GM18870 (cell line): ENCODE measurements around the gene ZCCHC3.

Experiments
- ATAC-seq: cut with Tn5 transposase; IDR thresholded peaks from one replicate; pipeline ENCODE4 v1.9.1; 2021; ENCODE audit warnings: moderate library complexity; ENCODE audit not compliant: unreplicated experiment

Gene ZCCHC3

DNA sequence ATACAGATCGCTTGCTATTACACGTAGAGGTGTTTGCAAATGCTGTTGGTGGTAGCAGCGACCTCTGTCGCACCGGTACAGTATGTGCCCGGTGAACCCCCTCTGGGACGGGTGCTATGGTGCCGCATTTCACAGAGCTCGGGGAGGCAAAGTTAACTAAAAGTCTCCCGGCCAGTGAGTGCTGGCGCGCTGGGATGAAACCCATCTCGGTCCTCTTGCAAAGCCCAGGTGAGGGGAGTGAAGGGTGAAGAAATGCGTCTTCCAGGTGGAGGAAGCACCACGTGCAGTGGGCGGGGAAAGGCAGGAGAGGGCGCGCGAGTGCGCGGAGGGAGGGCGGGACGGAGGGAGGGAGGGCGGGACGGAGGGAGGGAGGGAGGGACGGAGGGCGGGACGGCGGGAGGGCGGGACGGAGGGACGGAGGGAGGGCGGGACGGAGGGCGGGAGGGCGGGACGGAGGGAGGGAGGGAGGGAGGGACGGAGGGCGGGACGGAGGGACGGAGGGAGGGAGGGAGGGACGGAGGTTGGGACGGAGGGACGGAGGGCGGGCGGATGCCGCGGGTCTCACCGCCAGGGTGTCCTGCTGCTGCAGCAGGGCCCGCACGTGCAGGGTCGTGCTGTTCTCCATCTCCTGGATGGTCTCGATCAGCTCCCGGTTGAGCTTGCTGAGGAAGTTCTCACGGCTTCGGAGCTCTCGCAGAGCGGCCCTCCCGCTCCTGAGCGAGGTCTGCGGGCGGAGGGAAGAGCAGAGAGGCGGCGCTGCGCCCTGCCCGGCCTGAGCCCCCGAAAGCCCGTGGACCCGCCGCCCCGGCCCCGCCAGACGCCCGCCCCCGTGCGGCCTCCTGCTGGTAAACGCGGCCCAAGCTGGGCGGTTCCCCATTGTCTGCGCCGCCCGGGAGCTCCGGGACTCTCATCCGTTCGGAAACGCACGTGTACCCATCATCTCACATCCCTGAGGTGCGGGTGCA, 18.5 kb upstream of the ZCCHC3 start:
- no peak for ATAC-seq

DNA sequence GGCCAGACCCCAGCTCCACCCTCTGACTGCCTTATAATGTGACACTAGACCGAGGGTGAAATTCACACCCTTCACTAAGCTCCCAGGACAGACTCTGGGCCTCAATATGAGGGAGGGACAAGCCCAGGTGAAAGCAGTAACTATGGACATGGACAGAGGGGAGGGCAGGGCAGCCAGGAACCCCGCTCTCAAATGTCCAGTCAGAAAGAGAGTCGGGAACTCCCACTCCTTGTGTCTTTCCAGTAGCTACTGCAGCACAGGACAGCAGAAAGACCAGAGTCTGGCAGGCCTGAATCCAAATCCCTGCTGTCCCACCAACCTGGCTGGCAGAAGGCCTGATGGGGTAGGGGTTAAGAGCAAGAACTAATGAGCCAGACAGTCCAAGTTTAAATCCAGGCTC, 13.2 kb upstream of the ZCCHC3 start:
- ATAC-seq = no peak

GRCh38 chr20:286508-286907, 10.9 kb upstream of the ZCCHC3 start:
- ATAC-seq = no peak

DNA sequence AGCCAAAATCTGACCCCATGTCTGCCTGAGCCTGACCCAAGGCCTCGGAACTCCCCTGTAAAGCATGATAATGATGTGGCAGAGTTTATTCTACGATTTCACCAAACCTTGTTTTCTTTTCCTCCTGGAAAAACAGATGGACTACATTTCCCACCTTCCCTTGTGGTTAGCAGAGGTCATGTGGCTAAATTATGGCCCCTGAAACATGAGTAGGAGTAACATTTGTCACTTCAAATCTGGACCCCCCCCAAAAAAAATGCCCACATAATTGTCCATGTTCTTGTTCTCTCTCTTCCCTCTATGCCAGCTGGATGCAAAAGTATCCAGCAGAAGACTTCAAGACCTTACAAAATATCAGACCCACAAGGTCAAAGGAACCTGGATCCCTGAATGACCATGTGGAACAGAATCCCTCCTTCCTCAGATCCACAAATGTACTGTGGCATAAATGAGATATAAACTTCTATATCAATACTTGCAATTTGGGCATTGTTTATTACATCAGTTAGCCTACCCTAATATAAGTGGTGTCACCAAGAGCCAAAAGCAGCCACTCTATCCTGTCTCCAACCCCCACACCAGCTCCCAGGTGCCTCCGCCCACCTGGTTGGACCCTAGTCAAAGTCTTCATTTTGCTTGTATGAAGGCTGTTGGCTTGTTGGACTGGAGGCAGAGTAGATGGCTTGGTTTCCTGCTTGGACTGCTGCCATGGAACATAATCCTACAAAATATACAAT, 8.2 kb upstream of the ZCCHC3 start:
- ATAC-seq = no peak

DNA sequence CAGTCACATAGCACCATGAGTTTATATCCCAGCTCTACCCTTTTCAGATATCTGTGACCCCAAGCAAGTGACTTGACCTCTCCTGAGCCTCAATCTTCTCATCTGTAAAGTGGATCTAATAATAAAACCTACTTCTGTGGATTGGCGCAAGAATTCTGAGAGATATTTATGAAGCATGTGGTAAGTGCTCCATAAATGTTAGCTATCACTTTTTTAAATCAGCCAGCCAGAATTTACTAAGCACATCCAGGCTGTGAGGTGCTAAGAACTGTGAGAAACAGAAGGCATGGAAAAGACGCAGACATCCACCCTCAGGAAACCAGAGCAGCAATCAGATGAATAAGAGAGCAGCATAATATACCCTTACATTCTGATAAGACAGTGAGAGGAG, 7.7 kb upstream of the ZCCHC3 start:
- ATAC-seq = no peak

DNA sequence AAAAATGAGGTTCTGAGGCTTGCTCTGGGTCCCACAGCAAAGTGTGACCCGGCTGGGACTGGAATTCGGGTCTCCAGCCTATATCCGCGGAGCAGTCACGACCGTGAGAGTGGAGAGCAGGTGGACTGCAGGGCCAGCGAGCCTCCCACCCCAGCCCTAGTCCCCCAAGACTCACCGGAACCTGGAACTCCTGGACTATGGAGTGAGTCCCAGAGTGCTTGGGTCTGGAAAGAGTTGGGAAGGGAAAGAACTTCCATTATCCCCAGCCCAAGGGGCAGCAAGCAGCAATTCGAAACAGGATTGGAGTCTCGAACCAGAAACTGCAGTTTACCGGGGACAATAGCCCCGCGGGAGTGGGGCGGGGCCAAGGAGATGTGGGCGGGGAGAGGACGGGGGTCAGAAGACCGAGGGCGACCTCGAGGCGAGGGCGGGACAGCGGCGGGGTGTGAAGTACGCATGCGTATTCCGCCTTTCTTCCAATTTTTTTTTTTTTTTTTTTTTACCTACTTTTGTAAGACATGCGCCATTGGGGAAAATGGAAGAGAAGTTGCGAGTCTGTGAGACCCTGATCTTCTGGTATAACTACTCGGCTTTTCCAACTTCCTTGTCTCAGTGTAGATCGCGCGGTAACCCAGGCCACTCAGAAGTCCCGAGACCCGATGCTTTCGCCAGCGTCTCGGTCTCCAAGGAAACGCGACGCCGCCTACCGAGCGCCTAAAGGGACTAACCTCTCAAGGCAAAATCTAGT, 7.1 kb upstream of the ZCCHC3 start, which contains the start of gene C20orf96:
Gene C20orf96 (minus strand): TSS at position 667 of the 748 bp plus-strand sequence. CDS start 140 bp downstream, at position 527.
- ATAC-seq = peak; percentile 49

- no peak for ATAC-seq
Observed at GRCh38 chr20:294602-295001, 2.8 kb upstream of the ZCCHC3 start.

DNA sequence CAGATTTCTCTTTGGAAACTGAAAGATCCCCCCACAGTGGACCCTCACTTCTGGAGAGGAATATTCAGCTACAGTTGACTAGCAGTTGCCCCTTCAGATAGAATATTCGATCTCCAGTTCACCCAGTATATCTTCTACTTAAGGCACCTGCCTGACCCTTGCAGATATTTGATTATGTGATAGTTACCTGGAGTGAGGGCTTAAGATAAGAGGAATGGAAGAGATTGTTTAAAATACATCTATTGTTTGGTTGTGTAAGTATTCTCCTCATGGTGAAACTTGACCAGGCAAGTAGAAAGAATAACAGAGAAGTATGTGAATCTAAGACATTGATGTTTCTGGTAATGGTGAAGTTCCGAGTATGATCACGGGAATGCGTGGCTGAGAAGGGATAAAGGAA, 1.6 kb upstream of the ZCCHC3 start:
- ATAC-seq = no peak

DNA sequence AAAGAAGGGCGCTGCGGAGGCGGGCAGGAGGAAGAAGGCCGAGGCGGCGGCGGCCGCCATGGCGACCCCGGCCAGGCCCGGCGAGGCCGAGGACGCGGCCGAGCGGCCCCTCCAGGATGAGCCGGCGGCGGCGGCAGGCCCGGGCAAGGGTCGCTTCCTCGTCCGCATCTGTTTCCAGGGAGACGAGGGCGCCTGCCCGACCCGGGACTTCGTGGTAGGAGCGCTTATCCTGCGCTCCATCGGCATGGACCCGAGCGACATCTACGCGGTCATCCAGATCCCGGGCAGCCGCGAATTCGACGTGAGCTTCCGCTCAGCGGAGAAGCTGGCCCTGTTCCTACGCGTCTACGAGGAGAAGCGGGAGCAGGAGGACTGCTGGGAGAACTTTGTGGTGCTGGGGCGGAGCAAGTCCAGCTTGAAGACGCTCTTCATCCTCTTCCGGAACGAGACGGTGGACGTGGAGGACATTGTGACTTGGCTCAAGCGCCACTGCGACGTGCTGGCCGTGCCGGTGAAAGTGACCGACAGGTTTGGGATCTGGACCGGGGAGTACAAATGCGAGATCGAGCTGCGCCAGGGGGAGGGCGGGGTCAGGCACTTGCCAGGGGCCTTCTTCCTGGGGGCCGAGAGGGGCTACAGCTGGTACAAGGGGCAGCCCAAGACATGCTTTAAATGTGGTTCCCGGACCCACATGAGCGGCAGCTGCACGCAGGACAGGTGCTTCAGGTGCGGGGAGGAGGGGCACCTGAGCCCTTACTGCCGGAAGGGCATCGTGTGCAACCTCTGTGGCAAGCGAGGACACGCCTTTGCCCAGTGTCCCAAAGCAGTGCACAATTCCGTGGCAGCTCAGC, 780 bp downstream of the ZCCHC3 start:
- ATAC-seq = peak; percentile 8

DNA sequence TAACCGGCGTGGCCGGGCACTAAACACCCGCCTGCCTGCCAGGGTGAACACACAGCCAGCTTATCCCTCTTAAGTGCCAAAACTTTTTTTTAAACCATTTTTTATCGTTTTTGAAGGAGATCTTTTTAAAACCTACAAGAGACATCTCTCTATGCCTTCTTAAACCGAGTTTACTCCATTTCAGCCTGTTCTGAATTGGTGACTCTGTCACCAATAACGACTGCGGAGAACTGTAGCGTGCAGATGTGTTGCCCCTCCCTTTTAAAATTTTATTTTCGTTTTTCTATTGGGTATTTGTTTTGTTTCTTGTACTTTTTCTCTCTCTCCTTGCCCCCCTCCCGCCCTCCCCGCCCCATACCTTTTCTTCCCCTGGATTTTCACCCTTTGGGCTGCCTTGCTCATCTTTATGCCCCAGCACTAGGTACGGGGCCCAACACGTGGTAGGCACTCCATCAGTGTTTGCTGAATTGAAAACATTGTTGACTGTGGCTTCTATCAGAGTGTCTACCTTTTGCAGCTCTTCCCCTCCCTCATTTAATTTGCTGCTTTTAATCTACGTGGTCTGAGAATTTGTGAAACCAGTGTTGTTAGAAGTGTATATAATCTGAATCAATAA, 1.5 kb downstream of the ZCCHC3 start:
- no peak for ATAC-seq

DNA sequence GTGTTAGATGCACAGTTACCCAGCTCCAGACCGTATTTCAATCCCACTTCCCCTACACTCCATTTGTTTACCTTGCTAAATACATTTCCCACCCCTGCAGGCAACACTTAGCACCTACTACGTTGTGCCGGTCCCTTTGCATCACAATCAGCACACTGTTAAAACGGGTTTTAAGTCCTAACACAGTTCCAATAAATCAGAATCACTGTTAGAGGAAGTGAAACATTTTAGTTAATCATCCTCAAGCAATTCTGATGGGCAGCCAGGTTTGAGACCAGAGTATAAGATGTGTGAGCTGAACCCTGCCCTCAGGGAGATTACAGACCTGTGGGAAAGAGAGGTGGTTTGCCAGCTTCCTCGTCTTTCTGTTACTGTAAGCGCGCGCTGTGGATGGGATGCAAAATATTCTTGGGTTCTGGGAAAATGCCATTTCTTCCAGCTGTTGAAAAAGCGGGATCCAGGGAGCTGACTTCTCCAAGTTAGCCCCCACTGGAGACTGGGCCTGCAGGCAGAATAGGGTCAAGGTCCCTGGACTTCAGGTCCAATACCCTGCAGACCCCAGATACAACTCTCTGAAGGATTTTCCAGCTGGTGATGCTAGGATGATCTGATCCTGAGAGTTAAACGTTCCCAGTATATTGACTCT, 3.1 kb downstream of the ZCCHC3 start:
- ATAC-seq = no peak

DNA sequence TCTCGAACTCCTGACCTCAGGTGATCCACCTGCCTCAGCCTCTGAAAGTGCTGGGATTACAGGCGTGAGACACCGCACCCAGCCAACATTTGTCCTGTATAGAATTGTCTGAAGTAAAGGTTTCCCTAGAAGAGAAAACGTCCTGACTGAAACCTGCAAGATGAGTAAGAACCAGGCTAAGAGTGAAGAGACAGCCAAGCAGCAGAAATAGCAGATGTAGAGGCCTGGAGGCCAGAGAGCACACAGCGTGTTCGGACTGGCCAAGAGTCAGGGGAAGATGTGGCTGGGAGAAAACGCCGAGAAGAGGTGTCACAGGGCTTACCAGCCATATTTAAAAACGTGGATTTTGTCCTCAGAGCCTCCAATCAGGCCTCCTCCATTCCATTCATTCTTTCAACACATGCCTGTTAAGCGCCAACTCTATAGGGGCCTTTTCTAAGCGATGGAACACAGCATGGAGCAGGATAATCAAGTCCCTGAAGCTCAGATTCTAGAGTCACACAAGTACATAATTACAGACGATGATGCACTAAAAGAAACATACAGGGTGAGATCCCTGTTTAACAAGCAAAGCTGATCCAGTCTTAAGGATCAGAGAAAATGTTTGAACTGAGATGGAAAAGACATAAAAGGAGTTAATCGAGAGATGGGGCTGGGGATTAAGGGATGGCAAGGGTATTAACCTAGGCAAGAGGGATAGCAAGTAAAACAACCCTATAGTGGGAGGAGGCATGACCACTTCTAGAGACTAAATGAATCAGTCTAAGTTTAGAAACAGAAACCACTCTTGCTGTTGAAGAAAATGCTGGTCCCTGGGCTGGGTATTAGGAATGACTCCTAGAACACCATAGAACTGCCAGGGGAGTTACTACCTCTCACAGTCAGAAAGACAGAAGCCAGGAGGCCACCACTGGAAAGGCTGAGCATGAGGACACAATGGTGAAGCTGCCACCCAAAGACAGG, 4.8 kb downstream of the ZCCHC3 start:
- no peak for ATAC-seq

DNA sequence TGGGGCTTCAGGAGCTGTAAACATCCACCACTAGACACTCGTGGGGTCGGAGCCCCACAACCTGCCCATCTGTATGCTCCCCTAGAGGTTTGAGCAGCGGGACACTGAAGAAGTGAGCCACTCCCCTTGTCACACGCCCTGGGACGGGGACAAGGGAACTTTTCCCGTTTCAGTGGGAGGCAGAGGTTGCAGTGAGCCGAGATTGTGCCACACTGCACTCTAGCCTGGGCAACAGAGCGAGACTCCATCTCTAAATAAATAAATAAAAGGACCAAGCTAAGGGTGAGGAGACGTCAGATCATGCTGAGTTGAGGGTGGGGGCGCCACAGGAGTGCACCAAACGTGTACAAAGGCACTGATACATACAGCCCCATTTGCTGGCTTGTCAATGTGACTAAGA, 8.4 kb downstream of the ZCCHC3 start:
- no peak for ATAC-seq

- ATAC-seq = no peak
Observed at GRCh38 chr20:308427-309038, 11.2 kb downstream of the ZCCHC3 start.

- ATAC-seq = no peak
Observed at GRCh38 chr20:309306-309840, 12.0 kb downstream of the ZCCHC3 start.

DNA sequence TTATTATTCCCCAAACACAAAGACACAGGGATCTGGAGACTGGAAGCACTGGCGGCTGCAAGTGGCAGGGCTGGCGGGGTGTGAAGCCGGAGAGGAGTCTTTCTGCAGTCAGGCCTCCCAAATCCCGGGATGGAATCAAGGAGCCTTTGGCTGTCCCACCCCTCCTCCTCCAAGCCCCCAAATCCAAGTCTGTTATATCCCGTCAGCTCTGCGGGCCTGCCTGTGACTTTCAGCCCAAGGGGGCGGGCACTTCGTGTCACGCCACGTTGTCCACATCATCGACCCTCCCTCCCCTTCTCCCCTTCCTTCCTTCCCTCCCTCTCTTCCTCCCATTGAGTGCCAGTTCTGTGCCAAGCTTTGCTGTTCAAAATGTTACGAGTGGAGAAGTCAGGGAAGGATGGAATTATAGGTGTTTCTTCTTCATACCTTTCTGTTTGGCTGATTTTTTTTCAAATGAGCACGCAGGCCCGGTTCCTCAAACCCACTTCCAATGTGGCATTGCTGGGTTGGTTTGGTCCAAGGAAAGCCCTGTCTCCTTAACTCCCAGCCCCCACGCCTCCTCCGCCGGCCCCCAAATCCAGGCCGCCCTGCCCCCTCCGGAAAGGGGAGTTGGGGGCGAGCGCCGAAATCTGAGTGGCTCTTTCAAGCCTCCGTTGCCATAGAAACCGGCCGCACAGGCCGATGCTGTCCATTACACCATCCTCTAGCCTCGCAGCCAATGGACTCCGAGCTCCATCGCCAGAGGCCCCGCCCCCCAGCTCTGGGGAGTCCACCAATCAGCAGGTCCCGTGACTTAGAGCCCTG, 12.7 kb downstream of the ZCCHC3 start:
- ATAC-seq = peak; percentile 82

- ATAC-seq = no peak
Observed at GRCh38 chr20:310645-311044, 13.3 kb downstream of the ZCCHC3 start.
